Islet of Langerhans (tissue), 1 donor: ENCODE data around the gene ZFP36.
"Not testable (repeated sequence)": the region's sequence is repeated elsewhere in the genome, so short reads cannot be mapped to it uniquely, and the experiment has no call there.

Experiments
- FAIRE-seq: peaks from one replicate; lab custom pipeline; 2011; peaks lifted over from hg19 to GRCh38; lab: Jason Lieb, UNC

Gene ZFP36

GRCh38 chr19:39446365-39447084 is 39.9 kb downstream of the ZFP36 start:
- FAIRE-seq = no peak

- FAIRE-seq = no peak
These were observed 41.6 kb downstream of the ZFP36 start for GRCh38 chr19:39448271-39448670.

GRCh38 chr19:39449116-39449797 is 42.6 kb downstream of the ZFP36 start:
- no peak for FAIRE-seq

- not testable (repeated sequence) for FAIRE-seq
These were observed 44.6 kb downstream of the ZFP36 start for GRCh38 chr19:39451257-39451656.
